ENCODE results near the gene UBE2E1. TPM values are rescaled to one million over a fixed set of nuclear protein-coding genes. Genes with fewer than 3 reads are reported as not detected.

The UBE2E1 gene
- total and polyA plus RNA-seq, 8 donors: 89.1 to 214 (median 186) TPM

DNA sequence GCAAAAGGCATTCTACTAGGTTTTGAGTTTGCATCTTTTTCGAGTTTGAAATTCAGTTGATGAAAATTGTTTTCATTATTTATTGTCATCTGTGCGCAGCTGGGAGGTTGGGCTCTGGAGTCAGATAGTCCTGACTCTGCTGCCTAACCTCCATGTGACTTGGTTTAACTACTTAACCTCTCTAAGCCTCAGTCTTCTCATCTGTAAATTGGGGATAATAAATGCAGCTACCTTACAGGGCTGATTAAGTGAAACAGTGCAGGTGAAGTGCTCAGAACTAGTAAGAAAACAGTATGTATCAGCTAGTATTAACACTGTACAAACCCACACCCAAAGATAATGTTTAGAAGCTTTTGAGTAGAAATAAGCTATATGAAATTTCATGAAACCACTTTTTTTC is 14.1 kb upstream of the UBE2E1 start:
- intact Hi-C loops (cut with DNase I): no loop called here

GRCh38 chr3:23793528-23794134 is 12.1 kb upstream of the UBE2E1 start:
- Histone ChIP-seq H3K27ac (no peak overlapping the region), H3K9me3 (no peaks in the 10 kb centered on the region), H3K4me3 (no peak overlapping the region), H3K36me3 (no peaks in the 10 kb centered on the region), H3K4me1 (no peaks in the 10 kb centered on the region), H3K27me3 (no peaks in the 10 kb centered on the region)
- intact Hi-C loops (cut with DNase I): no loop called here
- no peak for ATAC-seq
- no peak for TF ChIP-seq CTCF (IDR thresholded peaks at IDR 0.05)
- DNase-seq: no peak

More for the DNA sequence above, 14.1 kb upstream of the UBE2E1 start:
- Histone ChIP-seq H3K9me3 (no peaks in the 10 kb centered on the region), H3K4me3 (no peak overlapping the region), H3K4me1 (no peaks in the 10 kb centered on the region), H3K27me3 (no peaks in the 10 kb centered on the region), H3K27ac (no peak overlapping the region), H3K36me3 (no peaks in the 10 kb centered on the region)
- ATAC-seq (no peak), DNase-seq (no peak)
- TF ChIP-seq CTCF (IDR thresholded peaks at IDR 0.05): no peak

DNA sequence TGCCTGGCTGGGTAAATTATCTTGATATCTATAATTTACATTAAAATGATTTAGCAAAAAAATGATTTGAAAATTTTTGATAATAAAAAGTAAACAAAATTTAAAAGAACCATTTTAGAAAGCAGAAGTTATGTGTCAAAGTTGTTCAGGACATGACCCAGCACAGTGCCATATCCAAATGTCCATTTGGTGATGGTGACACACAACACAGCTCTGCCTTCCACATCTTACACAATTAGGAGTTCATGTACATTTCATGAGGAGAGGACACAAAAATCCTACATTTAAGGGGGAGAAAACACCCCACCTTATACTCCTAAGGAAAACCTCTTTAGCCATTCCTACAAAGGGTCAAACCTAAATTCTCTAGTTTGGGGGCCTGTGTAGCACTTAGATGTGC is 10.7 kb upstream of the UBE2E1 start:
- intact Hi-C loops (cut with DNase I): no loop called here
- Histone ChIP-seq H3K27ac (no peak overlapping the region), H3K4me3 (no peak overlapping the region), H3K9me3 (no peaks in the 10 kb centered on the region), H3K4me1 (no peaks in the 10 kb centered on the region), H3K27me3 (no peaks in the 10 kb centered on the region), H3K36me3 (no peaks in the 10 kb centered on the region)
- DNase-seq (no peak), ATAC-seq (no peak)
- TF ChIP-seq CTCF (IDR thresholded peaks at IDR 0.05): no peak

DNA sequence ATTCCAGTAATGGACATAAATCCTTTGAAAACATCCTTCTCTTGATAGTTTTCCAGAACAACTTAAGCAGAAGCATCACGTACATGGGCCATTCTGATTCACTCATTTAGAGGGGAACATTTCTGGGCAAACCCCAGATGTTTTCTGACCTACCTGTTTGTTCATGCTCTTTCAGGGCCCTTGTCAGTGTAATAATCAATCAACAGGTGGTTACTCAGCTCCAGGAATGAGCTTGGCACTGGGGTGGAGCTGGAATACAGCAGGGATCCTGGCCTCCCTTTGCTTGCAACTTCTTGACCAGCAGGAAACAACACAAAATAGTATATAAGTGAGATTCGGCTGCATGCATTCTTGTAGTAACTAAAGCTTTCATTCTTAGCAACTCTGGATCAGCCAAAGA is 9.2 kb upstream of the UBE2E1 start:
- no peaks in the 10 kb centered on the region for H3K36me3 ChIP-seq
- H3K4me1 ChIP-seq: no peaks in the 10 kb centered on the region
- intact Hi-C loops (cut with DNase I): no loop called here
- H3K4me3 ChIP-seq: no peak overlapping the region
- TF ChIP-seq CTCF (IDR thresholded peaks at IDR 0.05): no peak
- H3K27me3 ChIP-seq: no peaks in the 10 kb centered on the region
- H3K27ac ChIP-seq: no peak overlapping the region
- no peak for ATAC-seq
- no peak for DNase-seq
- H3K9me3 ChIP-seq: no peaks in the 10 kb centered on the region

GRCh38 chr3:23797491-23797890 is 8.3 kb upstream of the UBE2E1 start:
- DNase-seq: no peak
- Histone ChIP-seq H3K36me3 (no peaks in the 10 kb centered on the region), H3K9me3 (no peaks in the 10 kb centered on the region), H3K4me1 (no peaks in the 10 kb centered on the region), H3K27me3 (no peaks in the 10 kb centered on the region), H3K27ac (no peak overlapping the region), H3K4me3 (no peak overlapping the region)
- TF ChIP-seq CTCF (IDR thresholded peaks at IDR 0.05): no peak
- intact Hi-C loops (cut with DNase I): no loop called here
- no peak for ATAC-seq

All from left lung (tissue), 10 donors.